Parathyroid adenoma (tissue), 2 donors: ENCODE data around the gene KIF25.

Experiments used
- H2AFZ ChIP-seq: fragments of 300-600 bp; sonication (generic); one replicate; pipeline ENCODE4 v1.7.0; 2017; ENCODE audit warnings: antibody characterized with exemption, mild to moderate bottlenecking
- H3K27ac ChIP-seq: fragments of 300-600 bp; sonication (generic); one replicate; pipeline ENCODE4 v1.7.0; 2017
- H3K27me3 ChIP-seq: fragments of 300-600 bp; sonication (generic); one replicate; pipeline ENCODE4 v1.7.0; 2017; ENCODE audit warnings: low read length; ENCODE audit not compliant: control insufficient read depth, insufficient read depth
- H3K36me3 ChIP-seq: fragments of 300-600 bp; sonication (generic); one replicate; pipeline ENCODE4 v1.7.0; 2017; ENCODE audit warnings: low read length; ENCODE audit not compliant: control insufficient read depth, insufficient read depth
- H3K4me1 ChIP-seq: fragments of 300-600 bp; sonication (generic); one replicate; pipeline ENCODE4 v1.7.0; 2017; ENCODE audit warnings: control low read depth
- H3K4me2 ChIP-seq: fragments of 300-600 bp; sonication (generic); one replicate; pipeline ENCODE4 v1.7.0; 2017; ENCODE audit warnings: low read length
- H3K4me3 ChIP-seq: fragments of 300-600 bp; sonication (generic); one replicate; pipeline ENCODE4 v1.7.0; 2017; ENCODE audit warnings: low read depth, low read length
- H3K79me2 ChIP-seq: fragments of 300-600 bp; sonication (generic); one replicate; pipeline ENCODE4 v1.7.0; 2017; ENCODE audit warnings: control low read depth
- H3K9ac ChIP-seq: fragments of 300-600 bp; sonication (generic); one replicate; pipeline ENCODE4 v1.7.0; 2017; ENCODE audit warnings: mild to moderate bottlenecking
- H3K9me3 ChIP-seq: fragments of 300-600 bp; sonication (generic); one replicate; pipeline ENCODE4 v1.7.0; 2017; ENCODE audit warnings: low read length; ENCODE audit not compliant: control insufficient read depth
- TF ChIP-seq, protein P1 (sequence below): fragments of 300-600 bp; sonication (generic); IDR thresholded peaks from one replicate; pipeline ENCODE4 v1.7.0; 2017; ENCODE audit warnings: antibody characterized with exemption, mild to moderate bottlenecking
- donor health status: primary hyperparathyroidism.

Gene KIF25

DNA sequence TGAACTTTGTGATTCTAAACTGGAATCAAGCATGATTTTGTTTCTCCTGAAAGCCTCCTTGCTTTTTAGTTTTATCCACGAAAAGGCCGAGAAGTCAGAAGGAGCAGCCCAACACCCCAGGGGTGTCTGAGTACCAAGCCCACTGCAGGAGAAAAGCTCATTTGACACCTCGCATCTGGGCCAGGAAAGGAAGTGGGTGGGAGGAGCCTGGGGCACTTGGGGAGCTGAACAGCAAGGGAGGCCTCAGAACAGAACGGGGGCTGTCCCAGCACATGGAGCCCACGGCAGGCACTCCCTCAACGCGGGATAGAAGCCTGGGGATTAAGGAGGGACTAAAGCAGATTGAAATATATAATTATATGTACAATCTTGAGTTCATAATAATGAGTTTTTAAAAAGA is 6.6 kb downstream of the KIF25 start:
- Histone ChIP-seq H3K4me3 (no peak overlapping the region), H3K36me3 (no peaks in the 10 kb centered on the region), H3K4me2 (no peak overlapping the region), H3K9me3 (no peaks in the 10 kb centered on the region), H3K79me2 (no peaks in the 10 kb centered on the region), H2AFZ (no peak overlapping the region), H3K4me1 (no peaks in the 10 kb centered on the region), H3K27ac (no peak overlapping the region), H3K27me3 (no peaks in the 10 kb centered on the region), H3K9ac (no peak overlapping the region)
- TF ChIP-seq, protein P1, sequence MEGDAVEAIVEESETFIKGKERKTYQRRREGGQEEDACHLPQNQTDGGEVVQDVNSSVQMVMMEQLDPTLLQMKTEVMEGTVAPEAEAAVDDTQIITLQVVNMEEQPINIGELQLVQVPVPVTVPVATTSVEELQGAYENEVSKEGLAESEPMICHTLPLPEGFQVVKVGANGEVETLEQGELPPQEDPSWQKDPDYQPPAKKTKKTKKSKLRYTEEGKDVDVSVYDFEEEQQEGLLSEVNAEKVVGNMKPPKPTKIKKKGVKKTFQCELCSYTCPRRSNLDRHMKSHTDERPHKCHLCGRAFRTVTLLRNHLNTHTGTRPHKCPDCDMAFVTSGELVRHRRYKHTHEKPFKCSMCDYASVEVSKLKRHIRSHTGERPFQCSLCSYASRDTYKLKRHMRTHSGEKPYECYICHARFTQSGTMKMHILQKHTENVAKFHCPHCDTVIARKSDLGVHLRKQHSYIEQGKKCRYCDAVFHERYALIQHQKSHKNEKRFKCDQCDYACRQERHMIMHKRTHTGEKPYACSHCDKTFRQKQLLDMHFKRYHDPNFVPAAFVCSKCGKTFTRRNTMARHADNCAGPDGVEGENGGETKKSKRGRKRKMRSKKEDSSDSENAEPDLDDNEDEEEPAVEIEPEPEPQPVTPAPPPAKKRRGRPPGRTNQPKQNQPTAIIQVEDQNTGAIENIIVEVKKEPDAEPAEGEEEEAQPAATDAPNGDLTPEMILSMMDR: no peak

DNA sequence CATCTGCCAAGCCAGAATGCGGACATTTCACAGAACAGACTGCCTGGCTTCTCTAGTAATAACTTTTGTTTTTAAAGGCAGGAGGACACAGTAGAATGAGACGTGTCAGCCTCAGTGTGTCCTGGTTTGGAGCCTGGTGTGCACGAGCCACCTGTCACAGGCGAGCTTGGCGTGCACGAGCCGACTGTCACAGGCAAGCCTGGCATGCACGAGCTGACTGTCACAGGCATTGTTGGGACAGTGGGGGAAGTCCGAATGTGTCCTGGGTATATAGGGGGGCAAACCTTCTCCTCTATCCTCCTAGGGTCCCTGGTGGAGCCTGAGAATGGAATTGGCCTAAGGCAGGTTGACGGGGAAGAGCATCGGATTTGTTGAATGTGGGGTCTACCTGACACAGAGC is 7.5 kb downstream of the KIF25 start:
- no peak overlapping the region for H3K9ac ChIP-seq
- H2AFZ ChIP-seq: no peak overlapping the region
- no peak overlapping the region for H3K4me3 ChIP-seq
- no peaks in the 10 kb centered on the region for H3K36me3 ChIP-seq
- H3K79me2 ChIP-seq: no peaks in the 10 kb centered on the region
- H3K4me2 ChIP-seq: no peak overlapping the region
- H3K27me3 ChIP-seq: no peaks in the 10 kb centered on the region
- H3K9me3 ChIP-seq: no peaks in the 10 kb centered on the region
- H3K4me1 ChIP-seq: no peaks in the 10 kb centered on the region
- H3K27ac ChIP-seq: no peak overlapping the region
- TF ChIP-seq, protein P1: no peak

DNA sequence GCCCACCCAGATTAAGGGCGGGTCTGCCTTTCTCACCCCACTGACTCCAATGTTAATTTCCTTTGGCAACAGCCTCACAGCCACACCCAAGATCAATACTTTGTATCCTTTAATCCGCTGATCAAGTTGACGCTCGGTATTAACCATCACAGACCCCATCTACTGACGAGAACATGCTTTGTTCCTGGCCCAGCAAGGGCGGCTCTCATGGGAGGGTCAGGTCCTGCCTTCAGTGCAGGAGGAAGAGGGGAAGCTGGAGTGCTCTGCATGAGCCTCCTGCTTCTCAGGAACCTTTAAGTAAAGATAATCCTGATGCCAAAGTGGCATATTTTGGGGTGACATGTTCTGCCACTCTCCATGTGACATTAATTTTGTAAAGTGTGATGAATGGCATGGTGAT is 8.3 kb downstream of the KIF25 start:
- Histone ChIP-seq H3K36me3 (no peaks in the 10 kb centered on the region), H3K27me3 (no peaks in the 10 kb centered on the region), H3K4me2 (no peak overlapping the region), H2AFZ (no peak overlapping the region), H3K4me1 (no peaks in the 10 kb centered on the region), H3K79me2 (no peaks in the 10 kb centered on the region), H3K9ac (no peak overlapping the region), H3K4me3 (no peak overlapping the region), H3K27ac (no peak overlapping the region), H3K9me3 (no peaks in the 10 kb centered on the region)
- TF ChIP-seq, protein P1: no peak

DNA sequence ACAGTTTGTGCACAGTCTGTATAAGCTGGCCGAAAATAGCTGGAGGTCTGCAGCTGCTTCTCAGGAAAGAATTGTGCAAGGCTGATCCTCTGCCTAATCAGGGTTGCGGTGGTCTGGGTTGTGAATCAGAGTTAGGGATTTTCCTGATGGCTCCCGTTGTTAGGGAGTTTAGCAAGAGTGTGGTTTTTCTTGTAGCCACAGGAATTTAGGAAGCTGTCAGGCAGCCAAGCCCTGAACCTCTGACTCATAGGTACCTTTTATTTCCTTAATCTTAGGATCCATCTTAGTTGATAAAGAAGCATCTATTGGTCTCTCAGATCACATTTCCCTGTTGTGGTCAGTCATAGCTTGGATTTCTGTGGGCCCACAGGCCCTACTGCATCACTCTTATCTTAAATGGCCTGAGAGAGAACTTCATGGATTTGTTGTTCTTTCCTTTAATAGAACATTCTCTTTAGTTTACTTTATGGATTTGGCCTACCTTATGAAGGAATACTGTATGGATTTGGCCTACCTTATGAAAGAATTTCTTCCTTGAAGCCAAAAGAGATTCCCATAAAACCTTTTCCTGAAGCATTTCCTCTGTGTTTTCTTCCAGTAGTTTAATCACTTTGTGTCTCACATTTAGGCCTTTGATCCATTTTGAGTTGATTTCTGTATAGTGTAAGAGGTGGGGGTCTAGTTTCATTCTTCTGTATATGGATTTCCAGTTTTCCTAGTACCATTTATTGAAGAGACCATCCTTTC is 10.3 kb downstream of the KIF25 start:
- Histone ChIP-seq H3K9me3 (no peaks in the 10 kb centered on the region), H3K27me3 (no peaks in the 10 kb centered on the region), H2AFZ (no peak overlapping the region), H3K27ac (no peak overlapping the region), H3K79me2 (no peaks in the 10 kb centered on the region), H3K36me3 (no peaks in the 10 kb centered on the region), H3K9ac (no peak overlapping the region), H3K4me2 (no peak overlapping the region), H3K4me1 (no peaks in the 10 kb centered on the region), H3K4me3 (no peak overlapping the region)
- TF ChIP-seq, protein P1: no peak

DNA sequence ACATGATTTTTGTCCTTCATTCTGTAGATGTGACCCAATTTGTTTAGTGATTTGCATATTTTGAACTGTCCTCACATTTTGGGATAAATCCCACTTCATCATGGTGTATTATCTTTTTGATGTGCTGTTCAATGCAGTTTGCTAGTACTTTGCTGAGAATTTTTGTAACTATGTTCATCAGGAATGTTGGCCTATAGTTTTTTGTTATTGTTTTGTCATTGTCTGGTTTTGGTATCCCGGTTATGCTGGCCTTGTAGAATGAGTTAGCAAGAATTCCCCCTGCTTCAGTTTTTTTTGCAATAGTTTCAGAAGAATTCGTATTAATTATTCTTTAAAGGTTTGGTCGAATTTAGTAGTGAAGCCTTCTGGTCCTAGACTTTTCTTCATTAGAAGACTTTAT is 11.9 kb downstream of the KIF25 start:
- H3K27ac ChIP-seq: no peak overlapping the region
- TF ChIP-seq, protein P1: no peak
- no peak overlapping the region for H3K4me3 ChIP-seq
- no peaks in the 10 kb centered on the region for H3K9me3 ChIP-seq
- no peak overlapping the region for H3K4me2 ChIP-seq
- H3K9ac ChIP-seq: no peak overlapping the region
- H3K27me3 ChIP-seq: no peaks in the 10 kb centered on the region
- H2AFZ ChIP-seq: no peak overlapping the region
- no peaks in the 10 kb centered on the region for H3K79me2 ChIP-seq
- no peaks in the 10 kb centered on the region for H3K4me1 ChIP-seq
- no peaks in the 10 kb centered on the region for H3K36me3 ChIP-seq
